HG03439 (cell line): ENCODE measurements around the gene SNX33.
"Not testable (repeated sequence)": the region's sequence is repeated elsewhere in the genome, so short reads cannot be mapped to it uniquely, and the experiment has no call there.

Experiments
- ATAC-seq: cut with Tn5 transposase; IDR thresholded peaks from one replicate; pipeline ENCODE4 v1.9.1; 2021; ENCODE audit warnings: mild to moderate bottlenecking, moderate library complexity; ENCODE audit not compliant: unreplicated experiment

Gene SNX33

GRCh38 chr15:75682181-75683135 lies 34.7 kb downstream of the SNX33 start:
- ATAC-seq: no peak

- not testable (repeated sequence) for ATAC-seq
These were observed 36.1 kb downstream of the SNX33 start for GRCh38 chr15:75683646-75684312.

- ATAC-seq: no peak
These were observed 36.9 kb downstream of the SNX33 start for GRCh38 chr15:75684648-75685047.

- ATAC-seq: no peak
These were observed 37.5 kb downstream of the SNX33 start for GRCh38 chr15:75685195-75685594.

- not testable (repeated sequence) for ATAC-seq
These were observed 38.5 kb downstream of the SNX33 start for GRCh38 chr15:75686212-75686642.

- no peak for ATAC-seq
These were observed 40.0 kb downstream of the SNX33 start for GRCh38 chr15:75687486-75688277.

- no peak for ATAC-seq
These were observed 40.5 kb downstream of the SNX33 start for GRCh38 chr15:75688278-75688557.

GRCh38 chr15:75688831-75689230 lies 41.1 kb downstream of the SNX33 start:
- ATAC-seq: no peak

GRCh38 chr15:75689429-75689828 lies 41.7 kb downstream of the SNX33 start:
- not testable (repeated sequence) for ATAC-seq

GRCh38 chr15:75692311-75692710 lies 44.6 kb downstream of the SNX33 start:
- ATAC-seq: not testable (repeated sequence)

GRCh38 chr15:75693028-75693427 lies 45.3 kb downstream of the SNX33 start:
- ATAC-seq: not testable (repeated sequence)

- no peak for ATAC-seq
These were observed 46.0 kb downstream of the SNX33 start for GRCh38 chr15:75693501-75694240.

- no peak for ATAC-seq
These were observed 46.8 kb downstream of the SNX33 start for GRCh38 chr15:75694241-75695182.

GRCh38 chr15:75695220-75695619 lies 47.5 kb downstream of the SNX33 start:
- ATAC-seq: no peak

GRCh38 chr15:75695634-75696310 lies 48.1 kb downstream of the SNX33 start:
- ATAC-seq: no peak

GRCh38 chr15:75696311-75696720 lies 48.6 kb downstream of the SNX33 start:
- no peak for ATAC-seq

GRCh38 chr15:75696854-75697259 lies 49.1 kb downstream of the SNX33 start:
- no peak for ATAC-seq

GRCh38 chr15:75697523-75697922 lies 49.8 kb downstream of the SNX33 start:
- ATAC-seq: no peak
